IPS-18a (cell line): ENCODE data around the gene NAT14.

Source experiments
- H3K27ac ChIP-seq: one replicate; pipeline ENCODE4 v1.5.1; 2013; ENCODE audit warnings: low read length
- H3K27me3 ChIP-seq: one replicate; pipeline ENCODE4 v1.6.1; 2013; ENCODE audit warnings: mild to moderate bottlenecking, low read length; ENCODE audit not compliant: control insufficient read depth, insufficient read depth
- H3K36me3 ChIP-seq: one replicate; pipeline ENCODE4 v1.6.1; 2013; ENCODE audit warnings: low read depth, low read length; ENCODE audit not compliant: control insufficient read depth
- H3K4me1 ChIP-seq: one replicate; pipeline ENCODE4 v1.6.1; 2013; ENCODE audit warnings: low read depth, low read length; ENCODE audit not compliant: control insufficient read depth
- H3K4me3 ChIP-seq: one replicate; pipeline ENCODE4 v1.5.1; 2013; ENCODE audit warnings: low read length
- H3K9ac ChIP-seq: one replicate; pipeline ENCODE4 v1.6.1; 2013; ENCODE audit warnings: mild to moderate bottlenecking, low read length, moderate library complexity
- H3K9me3 ChIP-seq: one replicate; pipeline ENCODE4 v1.6.1; 2013; ENCODE audit warnings: low read depth, low read length; ENCODE audit not compliant: control insufficient read depth

The NAT14 gene

GRCh38 chr19:55476100-55476775 is 8.8 kb upstream of the NAT14 start, which contains the start of gene ZNF628:
Gene ZNF628, plus strand, starts transcription at chr19:55476617. Its CDS starts 3,294 bp downstream, at chr19:55479911.
- Histone ChIP-seq H3K27me3 (no peaks in the 10 kb centered on the region), H3K9me3 (no peaks in the 10 kb centered on the region), H3K36me3 (no peaks in the 10 kb centered on the region), H3K9ac (peak within 1 kb of the TSS; percentile 61), H3K4me3 (peak within 1 kb of the TSS; percentile 78), H3K4me1 (no peaks in the 10 kb centered on the region), H3K27ac (peak within 1 kb of the TSS; percentile 8)

GRCh38 chr19:55477905-55478304 is 7.1 kb upstream of the NAT14 start:
- no peak overlapping the region for H3K4me3 ChIP-seq

DNA sequence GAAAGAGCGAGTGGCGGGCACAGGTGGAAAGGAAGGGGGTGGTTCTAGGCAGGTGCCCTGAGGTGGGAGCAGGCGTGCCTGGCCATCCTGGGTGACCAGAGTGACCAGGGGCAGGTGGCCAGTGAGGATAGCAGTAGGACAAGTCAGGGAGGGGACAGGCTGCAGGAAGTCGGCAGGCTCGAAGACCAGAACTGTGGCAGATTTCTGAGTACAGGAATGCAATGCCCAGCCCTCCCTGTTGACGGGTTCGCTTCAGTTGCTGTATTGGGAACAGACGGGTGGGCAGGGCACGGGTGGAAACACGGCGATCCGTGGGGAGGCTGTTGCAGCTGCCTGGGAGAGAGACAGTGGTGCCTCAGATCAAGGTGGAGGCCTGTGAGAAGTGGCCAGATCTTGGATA is 6.6 kb upstream of the NAT14 start:
- no peaks in the 10 kb centered on the region for H3K9me3 ChIP-seq
- no peaks in the 10 kb centered on the region for H3K36me3 ChIP-seq
- H3K9ac ChIP-seq: no peak overlapping the region
- H3K27ac ChIP-seq: no peak overlapping the region
- H3K27me3 ChIP-seq: no peaks in the 10 kb centered on the region
- no peak overlapping the region for H3K4me3 ChIP-seq
- H3K4me1 ChIP-seq: no peaks in the 10 kb centered on the region

More at GRCh38 chr19:55477905-55478304, 7.1 kb upstream of the NAT14 start:
- H3K27me3 ChIP-seq: no peaks in the 10 kb centered on the region
- H3K27ac ChIP-seq: no peak overlapping the region
- H3K9ac ChIP-seq: no peak overlapping the region
- no peaks in the 10 kb centered on the region for H3K9me3 ChIP-seq
- no peaks in the 10 kb centered on the region for H3K4me1 ChIP-seq
- no peaks in the 10 kb centered on the region for H3K36me3 ChIP-seq

GRCh38 chr19:55479045-55479444 is 5.9 kb upstream of the NAT14 start:
- H3K27ac ChIP-seq: no peak overlapping the region
- no peaks in the 10 kb centered on the region for H3K36me3 ChIP-seq
- no peak overlapping the region for H3K9ac ChIP-seq
- no peaks in the 10 kb centered on the region for H3K4me1 ChIP-seq
- H3K9me3 ChIP-seq: no peaks in the 10 kb centered on the region
- no peak overlapping the region for H3K4me3 ChIP-seq
- H3K27me3 ChIP-seq: no peaks in the 10 kb centered on the region

GRCh38 chr19:55479451-55480230 is 5.3 kb upstream of the NAT14 start:
- Histone ChIP-seq H3K27me3 (no peaks in the 10 kb centered on the region), H3K9ac (no peak overlapping the region), H3K4me1 (no peaks in the 10 kb centered on the region), H3K4me3 (no peak overlapping the region), H3K36me3 (no peaks in the 10 kb centered on the region), H3K27ac (no peak overlapping the region), H3K9me3 (no peaks in the 10 kb centered on the region)

GRCh38 chr19:55481148-55481793 is 3.7 kb upstream of the NAT14 start:
- no peaks in the 10 kb centered on the region for H3K27me3 ChIP-seq
- peaks cover 8% of the 10 kb centered on the region for H3K4me1 ChIP-seq
- H3K4me3 ChIP-seq: no peak overlapping the region
- no peaks in the 10 kb centered on the region for H3K9me3 ChIP-seq
- no peak overlapping the region for H3K27ac ChIP-seq
- H3K36me3 ChIP-seq: no peaks in the 10 kb centered on the region
- H3K9ac ChIP-seq: no peak overlapping the region

DNA sequence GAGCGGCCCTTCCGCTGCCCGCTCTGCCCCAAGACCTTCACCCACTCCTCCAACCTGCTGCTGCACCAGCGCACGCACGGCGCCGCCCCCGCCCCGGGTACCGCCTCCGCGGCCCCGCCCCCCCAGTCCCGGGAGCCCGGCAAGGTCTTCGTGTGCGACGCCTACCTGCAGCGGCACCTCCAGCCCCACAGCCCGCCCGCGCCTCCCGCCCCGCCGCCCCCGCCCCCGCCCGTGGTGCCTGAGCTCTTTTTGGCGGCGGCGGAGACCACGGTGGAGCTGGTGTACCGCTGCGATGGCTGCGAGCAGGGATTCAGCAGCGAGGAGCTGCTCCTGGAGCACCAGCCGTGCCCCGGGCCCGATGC is 3.2 kb upstream of the NAT14 start:
- H3K9me3 ChIP-seq: no peaks in the 10 kb centered on the region
- no peaks in the 10 kb centered on the region for H3K27me3 ChIP-seq
- H3K4me3 ChIP-seq: no peak overlapping the region
- H3K9ac ChIP-seq: no peak overlapping the region
- no peaks in the 10 kb centered on the region for H3K36me3 ChIP-seq
- H3K27ac ChIP-seq: no peak overlapping the region
- H3K4me1 ChIP-seq: peaks cover 8% of the 10 kb centered on the region

- H3K9me3 ChIP-seq: no peaks in the 10 kb centered on the region
- H3K4me1 ChIP-seq: peaks cover 14% of the 10 kb centered on the region
- no peaks in the 10 kb centered on the region for H3K36me3 ChIP-seq
- no peak overlapping the region for H3K27ac ChIP-seq
- no peak overlapping the region for H3K9ac ChIP-seq
- H3K4me3 ChIP-seq: no peak overlapping the region
- no peaks in the 10 kb centered on the region for H3K27me3 ChIP-seq
These were observed 2.6 kb upstream of the NAT14 start for GRCh38 chr19:55482156-55482961.

GRCh38 chr19:55482967-55483705 is 1.9 kb upstream of the NAT14 start:
- Histone ChIP-seq H3K4me3 (no peak overlapping the region), H3K4me1 (peaks cover 21% of the 10 kb centered on the region), H3K9ac (no peak overlapping the region), H3K27ac (no peak overlapping the region), H3K27me3 (no peaks in the 10 kb centered on the region), H3K36me3 (no peaks in the 10 kb centered on the region), H3K9me3 (no peaks in the 10 kb centered on the region)

GRCh38 chr19:55483706-55484592 is 1.0 kb upstream of the NAT14 start:
- H3K4me3 ChIP-seq: peak overlapping the region; percentile 77
- H3K27me3 ChIP-seq: no peaks in the 10 kb centered on the region
- H3K9ac ChIP-seq: no peak overlapping the region
- H3K27ac ChIP-seq: no peak overlapping the region
- H3K9me3 ChIP-seq: no peaks in the 10 kb centered on the region
- peaks cover 26% of the 10 kb centered on the region for H3K4me1 ChIP-seq
- H3K36me3 ChIP-seq: no peaks in the 10 kb centered on the region
